Upper lobe of left lung (tissue), 4 donors: ENCODE measurements around the gene CLSTN1.

Experiments used
- CTCF ChIP-seq, 6 experiments: fragments of 450-650 bp in 4 of 6; fragments of 200-600 bp in 2 of 6; sonication (generic) in 2 of 6; IDR thresholded peaks; one replicate each; pipeline ENCODE4 v1.5.1; 2016 to 2019; ENCODE audit warnings: antibody characterized with exemption in 6 of 6
- EP300 ChIP-seq, 4 donors: sonication (generic); formaldehyde crosslinking; IDR thresholded peaks; one replicate each; pipeline ENCODE4 v1.5.1; 2017; ENCODE audit warnings: antibody characterized with exemption in 4 of 4, control low read depth in 2 of 4
- POLR2A ChIP-seq, 4 donors: fragments of 450-650 bp; IDR thresholded peaks; one replicate each; pipeline ENCODE4 v1.5.1; 2016 to 2017; ENCODE audit warnings: antibody characterized with exemption in 4 of 4, mild to moderate bottlenecking in 2 of 4
- POLR2AphosphoS5 ChIP-seq, 2 donors: sonication (generic); formaldehyde crosslinking; IDR thresholded peaks; one replicate each; pipeline ENCODE4 v1.5.1; 2017; ENCODE audit warnings: antibody characterized with exemption in 2 of 2

GRCh38 chr1:9824702-9825089 is 931 bp upstream of the CLSTN1 start:
- TF ChIP-seq CTCF (IDR thresholded peaks at IDR 0.05) (no peak), POLR2A (IDR thresholded peaks at IDR 0.05) (no peak), EP300 (IDR thresholded peaks at IDR 0.05) (no peak), POLR2AphosphoS5 (IDR thresholded peaks at IDR 0.05) (no peak)
